Measurements from ENCODE around the gene SERPINA3.

- TF ChIP-seq CTCF (IDR thresholded peaks at IDR 0.05) (no peak), POLR2A (IDR thresholded peaks at IDR 0.05) (no peak)
Observed at GRCh38 chr14:94571395-94571794, 40.8 kb upstream of the SERPINA3 start.

Data from uterus (tissue), 2 donors.